Hematopoietic multipotent progenitor cell treated with erythropoietin and hydrocortisone succinate and interleukin-3 and kit ligand, for 6 days (in vitro differentiated cells): ENCODE measurements around the gene ALS2.
A peak's percentile ranks its signal among the peaks of the same experiment; 100 is the strongest.
"Not testable (repeated sequence)": the region's sequence is repeated elsewhere in the genome, so short reads cannot be mapped to it uniquely, and the experiment has no call there.

Experiments used
- DNase-seq: peaks from one replicate; pipeline ENCODE4 v3.0.0-alpha.2; 2015

ALS2 gene

GRCh38 chr2:201793631-201794030 lies 12.9 kb upstream of the ALS2 start:
- no peak for DNase-seq

- no peak for DNase-seq
These were observed 10.3 kb upstream of the ALS2 start for GRCh38 chr2:201790989-201791388.

GRCh38 chr2:201790291-201790690 lies 9.6 kb upstream of the ALS2 start:
- DNase-seq = peak; percentile 64

GRCh38 chr2:201789395-201789794 lies 8.7 kb upstream of the ALS2 start:
- DNase-seq = no peak

- no peak for DNase-seq
These were observed 7.6 kb upstream of the ALS2 start for GRCh38 chr2:201788371-201788770.

GRCh38 chr2:201786471-201786870 lies 5.7 kb upstream of the ALS2 start:
- DNase-seq = no peak

GRCh38 chr2:201785135-201785534 lies 4.4 kb upstream of the ALS2 start:
- peak; percentile 93 for DNase-seq

- peak; percentile 90 for DNase-seq
These were observed 3.8 kb upstream of the ALS2 start for GRCh38 chr2:201784563-201784962.

- peak; percentile 66 for DNase-seq
These were observed 871 bp upstream of the ALS2 start for GRCh38 chr2:201781557-201782051.

GRCh38 chr2:201779901-201780673 lies 646 bp downstream of the ALS2 start:
- DNase-seq = peak; percentile 58

- no peak for DNase-seq
These were observed 2.9 kb downstream of the ALS2 start for GRCh38 chr2:201777869-201778268.

- DNase-seq = no peak
These were observed 3.7 kb downstream of the ALS2 start for GRCh38 chr2:201777043-201777442.

- no peak for DNase-seq
These were observed 5.4 kb downstream of the ALS2 start for GRCh38 chr2:201775326-201775725.

- DNase-seq = no peak
These were observed 6.2 kb downstream of the ALS2 start for GRCh38 chr2:201774546-201774945.

GRCh38 chr2:201773990-201774389 lies 6.7 kb downstream of the ALS2 start:
- DNase-seq = no peak

- DNase-seq = no peak
These were observed 10.9 kb downstream of the ALS2 start for GRCh38 chr2:201769666-201770373.

GRCh38 chr2:201768918-201769317 lies 11.8 kb downstream of the ALS2 start:
- DNase-seq = no peak

GRCh38 chr2:201765799-201766198 lies 14.9 kb downstream of the ALS2 start:
- DNase-seq = no peak

GRCh38 chr2:201764469-201764868 lies 16.3 kb downstream of the ALS2 start:
- DNase-seq = not testable (repeated sequence)

- DNase-seq = no peak
These were observed 19.6 kb downstream of the ALS2 start for GRCh38 chr2:201761101-201761500.

GRCh38 chr2:201759567-201759966 lies 21.2 kb downstream of the ALS2 start:
- DNase-seq = no peak

GRCh38 chr2:201758873-201759272 lies 21.9 kb downstream of the ALS2 start:
- DNase-seq = no peak

- DNase-seq = no peak
These were observed 22.5 kb downstream of the ALS2 start for GRCh38 chr2:201758234-201758633.

- no peak for DNase-seq
These were observed 25.9 kb downstream of the ALS2 start for GRCh38 chr2:201754717-201755415.
